Spleen (tissue), 11 donors: Measurements from ENCODE around the gene SLC26A1. TPM values are rescaled to one million over a fixed set of nuclear protein-coding genes. Genes with fewer than 3 reads are reported as not detected.

Source experiments
- DNase-seq: peaks from one replicate; pipeline ENCODE4 v3.0.0-alpha.2; 2020
- H3K27ac ChIP-seq, 8 donors: fragments of 200-600 bp; sonication (generic) in 7 of 8; 1 replicate in 4 of 8; 2 replicates in 4 of 8; pipeline versions ENCODE4 v1.5.0 to v1.8.0; 2016 to 2021; ENCODE audit warnings: inconsistent platforms in 4 of 8, mild to moderate bottlenecking in 4 of 8, moderate library complexity in 1 of 8
- H3K27me3 ChIP-seq, 7 donors: fragments of 200-600 bp; sonication (generic) in 6 of 7; replicated peaks in 1 of 7; 1 replicate in 4 of 7; 2 replicates in 3 of 7; pipeline versions ENCODE4 v1.5.0 to v1.8.0; 2016 to 2021; ENCODE audit warnings: inconsistent platforms in 3 of 7, mild to moderate bottlenecking in 1 of 7
- H3K36me3 ChIP-seq, 6 donors: fragments of 200-600 bp; sonication (generic) in 5 of 6; 1 replicate in 4 of 6; 2 replicates in 2 of 6; pipeline versions ENCODE4 v1.5.0 to v1.8.0; 2016 to 2021; ENCODE audit warnings: inconsistent platforms in 2 of 6
- H3K4me1 ChIP-seq, 6 donors: fragments of 200-600 bp; sonication (generic) in 5 of 6; 1 replicate in 3 of 6; 2 replicates in 3 of 6; pipeline versions ENCODE4 v1.5.0 to v1.8.0; 2016 to 2021; ENCODE audit warnings: inconsistent platforms in 3 of 6
- H3K4me3 ChIP-seq, 8 donors: fragments of 200-600 bp; sonication (generic) in 7 of 8; 1 replicate in 4 of 8; 2 replicates in 4 of 8; pipeline versions ENCODE4 v1.5.0 to v1.8.0; 2016 to 2021; ENCODE audit warnings: inconsistent platforms in 4 of 8, mild to moderate bottlenecking in 4 of 8, moderate library complexity in 2 of 8
- H3K9me3 ChIP-seq, 8 donors: fragments of 200-600 bp; sonication (generic) in 7 of 8; 1 replicate in 4 of 8; 2 replicates in 4 of 8; pipeline versions ENCODE4 v1.5.0 to v1.8.0; 2016 to 2021; ENCODE audit warnings: inconsistent platforms in 4 of 8
- POLR2A ChIP-seq, 3 donors: fragments of 450-650 bp; IDR thresholded peaks; one replicate each; pipeline ENCODE4 v1.5.1; 2017; ENCODE audit warnings: antibody characterized with exemption in 3 of 3, mild to moderate bottlenecking in 1 of 3
- POLR2AphosphoS5 ChIP-seq, 3 donors: sonication (generic); formaldehyde crosslinking; IDR thresholded peaks; one replicate each; pipeline ENCODE4 v1.5.1; 2017; ENCODE audit warnings: antibody characterized with exemption in 3 of 3
- WGBS, 5 donors: extraction: QIAGEN DNeasy Blood & Tissue Kit in 3 of 5; methylation state at CpG; one replicate each; pipeline versions ENCODE4 v1.1.5 to v1.1.7; 2013 to 2018; 5-methylcytosine and 5-hydroxymethylcytosine counted together
- intact Hi-C: fragments of 100-400 bp; cut with DNase I; formaldehyde crosslinking; loops from one replicate; pipeline ENCODE4 v1.15.0; 2023; ENCODE audit warnings: low total_unique reads
- polyA plus RNA-seq, 3 donors: library from polyadenylated mRNA; stranded (reverse); fragments of 200-250 nt; gene quantifications; one replicate each; pipeline ENCODE4 v1.2.1, GENCODE V29; 2013
- total RNA-seq, 7 donors: library from RNA; depleted of rRNA in 3 of 7; stranded (reverse); fragments of >200 nt in 3 of 7; fragmentation: NEBNext Ultra II Directional in 4 of 7; extraction: Animal tissue kit (Norgen Biotek cat#: 25700) in 4 of 7; gene quantifications; one replicate each; pipeline versions ENCODE4 v1.1.0 to v1.2.1, GENCODE V29; 2016 to 2021
- TF ChIP-seq, protein P1 (sequence below), 11 experiments: fragments of 200-600 bp in 7 of 11; fragments of 450-650 bp in 4 of 11; sonication (generic) in 4 of 11; IDR thresholded peaks in 8 of 11; conservative IDR thresholded peaks in 3 of 11; 1 replicate in 7 of 11; 2 replicates in 4 of 11; pipeline versions ENCODE4 v1.4.0 to v1.8.0; 2016 to 2021; ENCODE audit warnings: antibody characterized with exemption in 11 of 11, inconsistent platforms in 4 of 11, mild to moderate bottlenecking in 1 of 11
- donor health status: healthy with polysubstance abuse.
- donor health status: DM: no; HTN: no; CAD: no; lungs with moderate emphysema.
- donor health status: DM: no; HTN: no; CAD: no.
- donor health status: Bipolar disorder and iron deficiency.
- donor health status: healthy.
- donor health status: DM: no; HTN: no; CAD: no.
- donor health status: DM: yes; HTN: yes; CAD: no.

The SLC26A1 gene
- total and polyA plus RNA-seq, 10 donors: 0.07 to 0.68 (median 0.24) TPM; not detected in 1

DNA sequence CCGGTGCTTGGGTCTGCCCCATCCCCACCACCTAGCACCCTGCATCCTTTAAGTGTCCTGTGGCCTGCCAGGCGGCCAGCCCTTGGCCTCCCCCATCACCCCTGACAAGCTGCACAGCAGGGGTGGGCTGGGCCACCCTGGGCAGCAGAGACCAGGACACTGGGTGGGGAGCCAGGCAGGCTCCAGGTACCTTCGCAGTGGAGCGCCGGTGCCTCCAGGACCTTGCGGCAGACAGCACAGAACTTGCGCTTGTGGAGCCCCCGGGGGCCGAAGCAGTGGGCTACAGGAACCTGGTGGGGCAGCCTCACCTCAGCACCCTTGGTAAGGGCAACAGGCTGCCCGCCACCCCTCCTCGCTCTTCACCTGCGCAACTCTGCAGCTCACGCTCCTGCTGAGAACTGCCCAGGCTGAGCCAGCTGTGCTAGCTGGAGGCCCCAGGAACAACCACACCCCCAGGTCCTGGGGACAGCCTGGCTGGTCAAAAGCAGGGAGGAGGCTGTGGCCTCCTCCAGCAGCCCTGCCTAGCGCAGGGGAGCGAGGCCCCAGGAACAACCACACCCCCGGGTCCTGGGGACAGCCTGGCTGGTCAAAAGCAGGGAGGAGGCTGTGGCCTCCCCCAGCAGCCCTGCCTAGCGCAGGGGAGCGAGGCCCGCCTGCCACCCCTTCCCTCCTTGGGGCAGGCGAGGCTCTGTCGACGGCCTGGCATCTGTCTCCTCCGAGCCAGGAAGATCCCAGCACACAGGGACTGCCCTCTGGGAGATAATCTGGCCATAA, 24.4 kb downstream of the SLC26A1 start:
- TF ChIP-seq POLR2A (IDR thresholded peaks at IDR 0.05): no peak
- TF ChIP-seq, protein P1, sequence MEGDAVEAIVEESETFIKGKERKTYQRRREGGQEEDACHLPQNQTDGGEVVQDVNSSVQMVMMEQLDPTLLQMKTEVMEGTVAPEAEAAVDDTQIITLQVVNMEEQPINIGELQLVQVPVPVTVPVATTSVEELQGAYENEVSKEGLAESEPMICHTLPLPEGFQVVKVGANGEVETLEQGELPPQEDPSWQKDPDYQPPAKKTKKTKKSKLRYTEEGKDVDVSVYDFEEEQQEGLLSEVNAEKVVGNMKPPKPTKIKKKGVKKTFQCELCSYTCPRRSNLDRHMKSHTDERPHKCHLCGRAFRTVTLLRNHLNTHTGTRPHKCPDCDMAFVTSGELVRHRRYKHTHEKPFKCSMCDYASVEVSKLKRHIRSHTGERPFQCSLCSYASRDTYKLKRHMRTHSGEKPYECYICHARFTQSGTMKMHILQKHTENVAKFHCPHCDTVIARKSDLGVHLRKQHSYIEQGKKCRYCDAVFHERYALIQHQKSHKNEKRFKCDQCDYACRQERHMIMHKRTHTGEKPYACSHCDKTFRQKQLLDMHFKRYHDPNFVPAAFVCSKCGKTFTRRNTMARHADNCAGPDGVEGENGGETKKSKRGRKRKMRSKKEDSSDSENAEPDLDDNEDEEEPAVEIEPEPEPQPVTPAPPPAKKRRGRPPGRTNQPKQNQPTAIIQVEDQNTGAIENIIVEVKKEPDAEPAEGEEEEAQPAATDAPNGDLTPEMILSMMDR (IDR thresholded peaks at IDR 0.05 in 8 of 11, conservative IDR thresholded peaks at IDR 0.05 in 3 of 11): no peak
- TF ChIP-seq POLR2AphosphoS5 (IDR thresholded peaks at IDR 0.05): no peak

DNA sequence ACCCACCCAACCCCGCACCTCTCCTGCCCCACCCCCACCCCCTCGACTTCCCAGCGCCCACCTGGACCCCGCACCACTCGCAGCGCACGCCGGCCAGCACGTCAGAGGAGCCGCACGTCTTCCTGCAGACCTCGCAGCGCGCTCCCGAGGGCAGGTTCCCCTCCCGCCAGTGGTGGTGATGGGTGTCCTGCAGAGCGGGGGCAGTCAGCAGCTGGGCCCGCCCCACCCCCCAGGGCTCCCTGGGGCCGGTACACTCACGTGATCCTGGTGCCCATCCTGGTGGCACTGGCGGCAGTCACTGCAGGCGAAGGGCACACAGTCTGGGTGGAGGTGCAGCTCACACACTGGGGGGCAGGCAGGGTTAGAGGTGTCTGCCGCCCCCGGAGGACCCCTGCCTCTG, 25.0 kb downstream of the SLC26A1 start:
- no peak overlapping the region for H3K27ac ChIP-seq
- peak; percentile 76 for DNase-seq

More for the DNA sequence above, 24.4 kb downstream of the SLC26A1 start:
- no peaks in the 10 kb centered on the region for H3K9me3 ChIP-seq
- peaks cover 0 to 38% (median 27%) of the 10 kb centered on the region in 6 donors for H3K36me3 ChIP-seq
- WGBS, 5 donors: 90 to 93% (median 90%) methylated on average over 10 to 23 of the region's 23 CpGs
- H3K27ac ChIP-seq: no peak overlapping the region
- peaks cover 13 to 54% (median 43%) of the 10 kb centered on the region in 6 donors for H3K4me1 ChIP-seq
- peaks cover 0 to 15% (median 0%) of the 10 kb centered on the region in 7 donors for H3K27me3 ChIP-seq
- intact Hi-C loops: no loop called here
- no peak for DNase-seq
- peak overlapping the region in 1 of 8 donors; percentile 37 for H3K4me3 ChIP-seq

DNA sequence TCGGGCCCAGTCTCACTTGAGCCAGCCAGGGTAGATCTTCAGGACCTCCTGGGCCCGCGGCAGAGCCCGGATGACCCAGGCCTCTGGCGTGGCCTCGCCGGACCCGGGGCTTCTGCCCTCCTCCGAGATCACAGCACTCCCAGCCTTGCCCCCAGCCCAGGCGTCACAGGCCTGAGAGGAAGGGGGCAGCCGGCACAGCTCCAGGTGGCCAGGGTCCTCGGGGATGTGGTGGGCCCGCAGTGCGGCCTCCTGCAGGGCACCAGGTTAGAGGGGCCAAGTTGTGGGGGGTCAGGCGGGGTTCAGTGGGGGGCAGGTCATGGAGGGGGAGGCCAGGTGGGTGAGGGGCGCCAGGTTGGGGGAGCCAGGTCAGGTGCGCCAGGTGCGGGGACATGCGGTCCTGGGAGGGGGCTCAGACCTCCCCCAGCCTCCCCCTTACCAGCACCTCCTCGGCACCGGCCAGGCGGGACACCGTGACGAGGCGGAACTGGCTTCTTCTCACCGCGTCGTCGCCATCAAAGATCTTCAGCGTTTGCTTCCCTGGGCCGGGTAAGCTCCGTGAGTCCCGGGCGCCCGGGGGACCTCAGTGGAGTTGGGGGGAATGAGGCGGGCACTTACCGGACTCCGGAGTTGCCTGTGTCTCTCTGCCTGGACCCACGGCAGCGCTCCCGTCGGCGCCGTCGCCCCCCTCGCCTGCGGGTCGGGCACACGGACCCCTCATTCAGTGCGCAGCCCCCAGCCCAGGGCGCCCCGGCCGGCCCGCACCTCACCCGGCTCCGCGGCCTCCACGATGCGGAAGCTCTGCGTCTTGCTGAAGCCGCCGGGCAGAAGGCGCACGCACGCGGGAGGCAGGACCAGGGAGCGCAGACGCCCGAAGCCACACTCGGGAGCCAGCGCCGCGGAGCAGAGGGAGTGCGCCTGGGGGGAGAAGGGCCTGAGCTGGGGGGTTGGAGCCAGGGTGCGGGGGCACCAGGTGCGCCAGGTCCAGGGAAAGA, 25.8 kb downstream of the SLC26A1 start:
- intact Hi-C loops: no loop called here
- peak; percentile 80 for DNase-seq
- Histone ChIP-seq H3K4me3 (peak overlapping the region in 2 of 8 donors; percentile 5 to 37), H3K36me3 (peaks cover 0 to 51% (median 36%) of the 10 kb centered on the region in 6 donors), H3K27me3 (peaks cover 0 to 13% (median 0%) of the 10 kb centered on the region in 7 donors), H3K27ac (no peak overlapping the region), H3K9me3 (no peaks in the 10 kb centered on the region), H3K4me1 (peaks cover 9 to 46% (median 35%) of the 10 kb centered on the region in 6 donors)
- TF ChIP-seq, protein P1 (IDR thresholded peaks at IDR 0.05 in 8 of 11, conservative IDR thresholded peaks at IDR 0.05 in 3 of 11): no peak
- TF ChIP-seq POLR2AphosphoS5 (IDR thresholded peaks at IDR 0.05) (peak in 1 of 3 donors; percentile 17), POLR2A (IDR thresholded peaks at IDR 0.05) (no peak)
- 58 to 66% (median 62%) methylated on average over 44 to 76 of the region's 76 CpGs for WGBS, 5 donors

More for the DNA sequence above, 25.0 kb downstream of the SLC26A1 start:
- Histone ChIP-seq H3K27me3 (peaks cover 0 to 15% (median 0%) of the 10 kb centered on the region in 7 donors), H3K36me3 (peaks cover 0 to 43% (median 29%) of the 10 kb centered on the region in 6 donors), H3K4me1 (peaks cover 13 to 52% (median 40%) of the 10 kb centered on the region in 6 donors), H3K9me3 (no peaks in the 10 kb centered on the region), H3K4me3 (peak overlapping the region in 2 of 8 donors; percentile 5 to 37)
- no peak for TF ChIP-seq POLR2A (IDR thresholded peaks at IDR 0.05)
- TF ChIP-seq POLR2AphosphoS5 (IDR thresholded peaks at IDR 0.05): no peak
- TF ChIP-seq, protein P1 (IDR thresholded peaks at IDR 0.05 in 8 of 11, conservative IDR thresholded peaks at IDR 0.05 in 3 of 11): no peak
- WGBS, 5 donors: 14 to 51% (median 37%) methylated on average over 1 to 24 of the region's 24 CpGs
- intact Hi-C loops: no loop called here
